ENCODE data around the gene RAB3GAP2.

DNA sequence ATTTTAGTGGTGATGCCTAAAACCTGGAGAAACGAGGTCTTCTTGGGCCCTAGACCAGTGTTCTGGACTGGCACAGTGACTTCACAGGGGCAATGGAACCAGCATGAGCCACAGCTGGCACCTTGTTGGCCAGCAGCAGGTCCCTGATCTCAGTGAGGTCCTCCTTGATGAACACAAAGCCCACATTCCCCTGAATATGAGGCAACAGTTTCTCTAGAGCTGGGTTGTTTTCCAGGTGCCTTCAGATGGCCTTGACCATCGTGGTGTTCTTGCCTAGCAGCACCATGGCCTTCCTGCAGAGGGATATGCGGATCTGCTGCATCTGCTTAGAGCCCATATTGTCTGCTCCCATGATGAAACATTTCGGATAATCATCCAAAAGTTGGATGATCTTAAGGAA is 44.9 kb upstream of the RAB3GAP2 start:
- TF ChIP-seq, protein P1, sequence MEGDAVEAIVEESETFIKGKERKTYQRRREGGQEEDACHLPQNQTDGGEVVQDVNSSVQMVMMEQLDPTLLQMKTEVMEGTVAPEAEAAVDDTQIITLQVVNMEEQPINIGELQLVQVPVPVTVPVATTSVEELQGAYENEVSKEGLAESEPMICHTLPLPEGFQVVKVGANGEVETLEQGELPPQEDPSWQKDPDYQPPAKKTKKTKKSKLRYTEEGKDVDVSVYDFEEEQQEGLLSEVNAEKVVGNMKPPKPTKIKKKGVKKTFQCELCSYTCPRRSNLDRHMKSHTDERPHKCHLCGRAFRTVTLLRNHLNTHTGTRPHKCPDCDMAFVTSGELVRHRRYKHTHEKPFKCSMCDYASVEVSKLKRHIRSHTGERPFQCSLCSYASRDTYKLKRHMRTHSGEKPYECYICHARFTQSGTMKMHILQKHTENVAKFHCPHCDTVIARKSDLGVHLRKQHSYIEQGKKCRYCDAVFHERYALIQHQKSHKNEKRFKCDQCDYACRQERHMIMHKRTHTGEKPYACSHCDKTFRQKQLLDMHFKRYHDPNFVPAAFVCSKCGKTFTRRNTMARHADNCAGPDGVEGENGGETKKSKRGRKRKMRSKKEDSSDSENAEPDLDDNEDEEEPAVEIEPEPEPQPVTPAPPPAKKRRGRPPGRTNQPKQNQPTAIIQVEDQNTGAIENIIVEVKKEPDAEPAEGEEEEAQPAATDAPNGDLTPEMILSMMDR (IDR thresholded peaks at IDR 0.05) = no peak
- TF ChIP-seq EZH2 (IDR thresholded peaks at IDR 0.05; ENCODE audit: borderline replicate concordance, insufficient read depth, low read depth, low read length, poor library complexity, severe bottlenecking) = no peak

All from B cell (primary cell).